Measurements from ENCODE around the gene WT1. TPM values are rescaled to one million over a fixed set of nuclear protein-coding genes. Genes with fewer than 3 reads are reported as not detected.

Gene WT1
- total and polyA plus RNA-seq, 2 of the 4 experiments (the other 2 are of a cell fraction): not detected

- POLR2A ChIA-PET (ENCODE audit: unreplicated experiment): no interaction called here
- no TSS peak for BruUV-seq (replicated peaks)
Measured at GRCh38 chr11:32478277-32478731, 43.0 kb upstream of the WT1 start.

More at GRCh38 chr11:32478277-32478731, 43.0 kb upstream of the WT1 start:
- Histone ChIP-seq H2AK5ac (ENCODE audit: low read depth, low read length) (no peak overlapping the region), H2BK20ac (ENCODE audit: low read depth, low read length) (no peak overlapping the region), H3K4me3 (ENCODE audit: insufficient read depth, low read depth, low read length) (no peak overlapping the region), H3K56ac (ENCODE audit: extremely low read depth, insufficient read depth, low read length) (no peak overlapping the region), H3K4ac (ENCODE audit: low read depth, low read length) (no peak overlapping the region), H4K20me1 (ENCODE audit: insufficient read depth, low read length) (no peaks in the 10 kb centered on the region), H4K5ac (ENCODE audit: low read depth, low read length) (no peak overlapping the region), H2AFZ (replicated peaks; ENCODE audit: low read length, poor library complexity) (no peak overlapping the region), H3K23ac (ENCODE audit: low read depth, low read length) (no peak overlapping the region), H3K14ac (replicated peaks; ENCODE audit: low read depth, low read length) (no peak overlapping the region), H3K9me1 (ENCODE audit: insufficient read depth, low read length) (no peaks in the 10 kb centered on the region), H3K36me3 (ENCODE audit: control insufficient read depth, insufficient read depth, low read length) (no peaks in the 10 kb centered on the region), H3K79me1 (ENCODE audit: low read depth in 1 of 2, low read length in 2 of 2) (no peaks in the 10 kb centered on the region), H3K9ac (ENCODE audit: low read depth, low read length) (no peak overlapping the region), H2BK120ac (ENCODE audit: low read depth, low read length) (no peak overlapping the region), H2BK5ac (ENCODE audit: low read depth, low read length, poor library complexity, severe bottlenecking) (no peak overlapping the region), H3K27ac (ENCODE audit: insufficient read depth, low read length) (no peak overlapping the region), H3K4me2 (ENCODE audit: low read depth, low read length) (no peak overlapping the region), H4K91ac (ENCODE audit: insufficient read depth, low read depth, low read length) (no peak overlapping the region), H2AK9ac (replicated peaks; ENCODE audit: low read depth, low read length, poor library complexity) (no peak overlapping the region), H3K27me3 (ENCODE audit: control insufficient read depth, insufficient read depth, low read length) (peaks cover 2% of the 10 kb centered on the region; the same call in 1 of the 2 replicates), H4K8ac (ENCODE audit: low read depth in 2 of 2, low read length in 2 of 2) (no peak overlapping the region), H3K9me3 (ENCODE audit: control insufficient read depth, insufficient read depth, low read length) (no peaks in the 10 kb centered on the region), H3K18ac (ENCODE audit: low read depth, low read length) (no peak overlapping the region), H3K4me1 (ENCODE audit: control insufficient read depth, insufficient read depth, low read length) (no peaks in the 10 kb centered on the region), H2BK15ac (ENCODE audit: low read depth, low read length) (no peak overlapping the region)
- WGBS, 2 experiments (ENCODE audit: extremely low coverage in 2 of 2, insufficient read length in 1 of 2): no CpG with 5 or more reads among the region's 7 CpGs
- dilution Hi-C loops (cut with HindIII; ENCODE audit: low sequenced_read_pairs, unreplicated experiment): no loop called here
- ATAC-seq (ENCODE audit: low read depth) (no peak), DNase-seq (no peak)
- TF ChIP-seq ELK1 (IDR thresholded peaks at IDR 0.05; ENCODE audit: borderline replicate concordance, low read depth, low read length): no peak
- no peak for TF ChIP-seq CHD1 (IDR thresholded peaks at IDR 0.05; ENCODE audit: low read depth, low read length)
- CTCF ChIA-PET: no interaction called here
- in situ Hi-C loops (cut with MboI; ENCODE audit: low sequenced_read_pairs): loop anchor here (5.0 kb wide), 1 partner anchor 51 kb away; no protein-coding TSS in a partner anchor
- intact Hi-C loops (cut with micrococcal nuclease): no loop called here
